HepG2 (cell line): ENCODE measurements around the gene RMI2. TPM values are rescaled to one million over a fixed set of nuclear protein-coding genes. Genes with fewer than 3 reads are reported as not detected.

ENCODE experiments used
- ARNT ChIP-seq: fragments of 450-650 bp; IDR thresholded peaks from 2 replicates; pipeline ENCODE4 v1.6.1; 2017
- CBX1 ChIP-seq: IDR thresholded peaks from one replicate; pipeline ENCODE4 v1.6.1; 2016; ENCODE audit warnings: antibody characterized with exemption, low read depth
- CEBPG ChIP-seq: IDR thresholded peaks from 2 replicates; pipeline ENCODE4 v1.6.1; 2016
- CHCHD3 ChIP-seq: sonication (generic); formaldehyde crosslinking; IDR thresholded peaks from 2 replicates; pipeline ENCODE4 v1.8.0; 2022; ENCODE audit warnings: mild to moderate bottlenecking, missing genetic modification reagents, moderate library complexity
- CHD4 ChIP-seq: fragments of 200-600 bp; sonication (generic); IDR thresholded peaks from 2 replicates; pipeline ENCODE4 v1.7.0; 2017; ENCODE audit warnings: mild to moderate bottlenecking, low read length, borderline replicate concordance
- HBP1 ChIP-seq: IDR thresholded peaks from 2 replicates; pipeline ENCODE4 v1.6.1; 2016; ENCODE audit warnings: low read depth, control low read depth
- HNRNPLL ChIP-seq: fragments of 200-400 bp; formaldehyde crosslinking; IDR thresholded peaks from 2 replicates; pipeline ENCODE4 v1.6.1; 2017; ENCODE audit warnings: mild to moderate bottlenecking, low read depth, low read length; ENCODE audit not compliant: poor library complexity, severe bottlenecking
- HOXA3 ChIP-seq: sonication (generic); formaldehyde crosslinking; IDR thresholded peaks from 2 replicates; pipeline ENCODE4 v1.5.0; 2020; ENCODE audit warnings: missing genetic modification reagents
- HOXA5 ChIP-seq: sonication (generic); formaldehyde crosslinking; IDR thresholded peaks from 2 replicates; pipeline ENCODE4 v1.4.0; 2020; ENCODE audit warnings: missing genetic modification reagents
- IKZF4 ChIP-seq: sonication (generic); formaldehyde crosslinking; IDR thresholded peaks from 2 replicates; pipeline ENCODE4 v1.5.1; 2020; ENCODE audit warnings: borderline replicate concordance, mild to moderate bottlenecking, low read depth, missing genetic modification reagents; ENCODE audit errors: not compliant biosample characterization
- IRF2 ChIP-seq: IDR thresholded peaks from 2 replicates; pipeline ENCODE4 v1.6.1; 2018; ENCODE audit warnings: missing genetic modification reagents, missing compliant biosample characterization
- KDM5B ChIP-seq: sonication (generic); formaldehyde crosslinking; IDR thresholded peaks from 2 replicates; pipeline ENCODE4 v1.4.0; 2020; ENCODE audit warnings: missing genetic modification reagents, mild to moderate bottlenecking, borderline replicate concordance
- RARA ChIP-seq: IDR thresholded peaks from 2 replicates; pipeline ENCODE4 v1.6.1; 2016; ENCODE audit warnings: missing genetic modification reagents, missing compliant biosample characterization
- SCMH1 ChIP-seq: sonication (generic); formaldehyde crosslinking; IDR thresholded peaks from 2 replicates; pipeline ENCODE4 v1.9.0; 2021; ENCODE audit warnings: missing genetic modification reagents, mild to moderate bottlenecking, borderline replicate concordance
- SRSF4 ChIP-seq: fragments of 200-400 bp; formaldehyde crosslinking; IDR thresholded peaks from one replicate; pipeline ENCODE4 v1.6.1; 2018; ENCODE audit warnings: mild to moderate bottlenecking, low read depth, low read length, moderate library complexity; ENCODE audit not compliant: poor library complexity, severe bottlenecking
- TARDBP ChIP-seq: sonication (generic); formaldehyde crosslinking; IDR thresholded peaks from 2 replicates; pipeline ENCODE4 v1.8.0; 2022; ENCODE audit warnings: mild to moderate bottlenecking, missing genetic modification reagents
- WIZ ChIP-seq: sonication (generic); formaldehyde crosslinking; IDR thresholded peaks from 2 replicates; pipeline ENCODE4 v1.5.1; 2020; ENCODE audit warnings: mild to moderate bottlenecking, missing genetic modification reagents
- ZBTB20 ChIP-seq: sonication (generic); formaldehyde crosslinking; IDR thresholded peaks from 2 replicates; pipeline ENCODE4 v1.8.1; 2023; ENCODE audit warnings: missing genetic modification reagents, low read depth, mild to moderate bottlenecking, borderline replicate concordance
- ZNF138 ChIP-seq: sonication (generic); formaldehyde crosslinking; IDR thresholded peaks from 2 replicates; pipeline ENCODE4 v1.5.0; 2020; ENCODE audit warnings: mild to moderate bottlenecking, low read depth, missing genetic modification reagents
- ZNF510 ChIP-seq: sonication (generic); formaldehyde crosslinking; IDR thresholded peaks from 2 replicates; pipeline ENCODE4 v1.4.0; 2020; ENCODE audit warnings: low read depth, mild to moderate bottlenecking, missing genetic modification reagents
- ZNF556 ChIP-seq: sonication (generic); formaldehyde crosslinking; IDR thresholded peaks from 2 replicates; pipeline ENCODE4 v1.4.0; 2020; ENCODE audit warnings: mild to moderate bottlenecking, missing genetic modification reagents, borderline replicate concordance
- ZNF564 ChIP-seq: sonication (generic); formaldehyde crosslinking; IDR thresholded peaks from 2 replicates; pipeline ENCODE4 v1.8.1; 2023; ENCODE audit warnings: mild to moderate bottlenecking, missing genetic modification reagents
- ZNF772 ChIP-seq: sonication (generic); formaldehyde crosslinking; IDR thresholded peaks from 2 replicates; pipeline ENCODE4 v1.5.0; 2020; ENCODE audit warnings: mild to moderate bottlenecking, missing genetic modification reagents
- ZSCAN9 ChIP-seq: IDR thresholded peaks from 2 replicates; pipeline ENCODE4 v1.6.1; 2016; ENCODE audit warnings: borderline replicate concordance
- ZXDC ChIP-seq: sonication (generic); formaldehyde crosslinking; IDR thresholded peaks from 2 replicates; pipeline ENCODE4 v1.5.0; 2020; ENCODE audit warnings: mild to moderate bottlenecking, missing genetic modification reagents
- polyA plus RNA-seq, 8 experiments: library from polyadenylated mRNA; depleted of rRNA in 3 of 8; stranded (reverse) in 7 of 8; unstranded in 1 of 8; fragments of >200 nt; fragmentation: Illumina TruSeq in 4 of 8; extraction: Trizol in 4 of 8; gene quantifications; 2 replicates each; pipeline versions ENCODE4 v1.2.1 to v1.2.3, GENCODE V29; 2011 to 2016; ENCODE audit warnings: low read depth in 4 of 8, missing spikeins in 1 of 8, mixed read lengths in 1 of 8; ENCODE audit not compliant: insufficient read depth in 1 of 8
- total RNA-seq, 5 experiments: library from RNA; depleted of rRNA; stranded (reverse); fragments of >200 nt; fragmentation: Illumina TruSeq; extraction: Trizol; gene quantifications; 2 replicates each; pipeline ENCODE4 v1.2.3, GENCODE V29; 2016; ENCODE audit warnings: low read depth in 1 of 5
- TF ChIP-seq, protein P1 (sequence below): sonication (generic); formaldehyde crosslinking; IDR thresholded peaks from 2 replicates; pipeline ENCODE4 v1.5.1; 2020; ENCODE audit warnings: mild to moderate bottlenecking, missing genetic modification reagents, moderate library complexity

RMI2 gene
- total and polyA plus RNA-seq, 2 of the 13 experiments (the other 11 are each of a cell fraction or from before 2014, with no cell fraction given): 24.5 to 55.7 TPM

GRCh38 chr16:11356573-11357331 is 11.5 kb downstream of the RMI2 start (continued):
- TF ChIP-seq WIZ (CRISPR knock-in tag) (no peak), CEBPG (0 out of 2 replicates have a peak, but pooled peaks have one; percentile 43), IRF2 (CRISPR knock-in tag) (peak; percentile 86), HOXA5 (CRISPR knock-in tag) (peak; percentile 91), HOXA3 (CRISPR knock-in tag) (peak; percentile 76), ZXDC (CRISPR knock-in tag) (no peak), CHCHD3 (CRISPR knock-in tag) (no peak), SRSF4 (no peak), ZNF138 (CRISPR knock-in tag) (no peak), ZSCAN9 (CRISPR knock-in tag) (peak; percentile 78; the same call in 1 of the 2 replicates), IKZF4 (peak; percentile 51), ARNT (no peak), RARA (CRISPR knock-in tag) (peak; percentile 49; the same call in 1 of the 2 replicates), CHD4 (no peak), HBP1 (CRISPR knock-in tag) (no peak), ZBTB20 (CRISPR knock-in tag) (no peak; the same call in 1 of the 2 replicates), ZNF510 (CRISPR knock-in tag) (peak; percentile 93; the same call in 1 of the 2 replicates), KDM5B (CRISPR knock-in tag) (peak; percentile 74; the same call in 1 of the 2 replicates), CBX1 (no peak), ZNF772 (CRISPR knock-in tag) (peak; percentile 51; the same call in 1 of the 2 replicates), SCMH1 (CRISPR knock-in tag) (no peak), ZNF564 (CRISPR knock-in tag) (no peak), HNRNPLL (no peak), ZNF556 (CRISPR knock-in tag) (peak; percentile 82; the same call in 1 of the 2 replicates), TARDBP (CRISPR knock-in tag) (peak; percentile 76)
- TF ChIP-seq, protein P1, sequence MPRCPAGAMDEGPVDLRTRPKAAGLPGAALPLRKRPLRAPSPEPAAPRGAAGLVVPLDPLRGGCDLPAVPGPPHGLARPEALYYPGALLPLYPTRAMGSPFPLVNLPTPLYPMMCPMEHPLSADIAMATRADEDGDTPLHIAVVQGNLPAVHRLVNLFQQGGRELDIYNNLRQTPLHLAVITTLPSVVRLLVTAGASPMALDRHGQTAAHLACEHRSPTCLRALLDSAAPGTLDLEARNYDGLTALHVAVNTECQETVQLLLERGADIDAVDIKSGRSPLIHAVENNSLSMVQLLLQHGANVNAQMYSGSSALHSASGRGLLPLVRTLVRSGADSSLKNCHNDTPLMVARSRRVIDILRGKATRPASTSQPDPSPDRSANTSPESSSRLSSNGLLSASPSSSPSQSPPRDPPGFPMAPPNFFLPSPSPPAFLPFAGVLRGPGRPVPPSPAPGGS (CRISPR knock-in tag): peak; percentile 58; the same call in 1 of the 2 replicates
